ENCODE results near the gene DPP7. TPM values are rescaled to one million over a fixed set of nuclear protein-coding genes. Genes with fewer than 3 reads are reported as not detected.

DPP7 gene
- total and polyA plus RNA-seq, 2 experiments from 2014 or later: 206 to 544 TPM

DNA sequence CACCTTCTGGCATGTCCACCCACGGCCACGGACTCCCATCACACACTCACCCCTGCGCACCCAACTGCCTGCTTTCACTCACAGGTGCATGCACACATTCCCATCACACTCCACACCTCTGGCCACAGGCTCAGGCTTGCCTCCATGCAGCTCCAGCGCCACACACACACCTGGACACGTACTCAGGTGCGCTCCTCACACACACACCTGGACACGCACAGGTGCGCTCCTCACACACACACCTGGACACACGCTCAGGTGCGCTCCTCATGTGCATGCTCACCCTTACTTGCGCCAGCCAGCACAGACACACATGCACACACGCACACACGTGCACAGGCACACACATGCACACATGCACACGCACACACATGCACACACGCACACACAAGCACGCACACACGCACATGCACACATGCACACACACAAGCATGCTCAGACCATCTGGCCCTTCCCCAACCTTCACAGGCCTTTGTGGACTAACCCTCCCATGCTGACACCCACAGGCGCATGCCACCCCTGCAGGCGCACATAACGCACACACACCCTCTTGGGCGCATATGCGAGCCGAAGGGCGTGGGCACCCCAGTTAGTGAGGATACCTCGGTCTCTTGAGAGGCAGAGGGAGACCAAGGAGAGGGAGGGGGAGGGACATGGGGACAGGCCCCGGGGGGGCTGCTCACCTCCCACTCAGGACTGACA lies 32.7 kb upstream of the DPP7 start:
- no peaks in the 10 kb centered on the region for H3K9me2 ChIP-seq (replicated peaks; ENCODE audit: insufficient read depth)
- H3K27ac ChIP-seq: no peak overlapping the region
- H3K4me3 ChIP-seq: no peak overlapping the region
- no peak overlapping the region for H2AFZ ChIP-seq
- DNase-seq (ENCODE audit: low spot score): no peak
- no peak overlapping the region for H3K4me2 ChIP-seq
- 94% methylated on average over 24 of the region's 26 CpGs for WGBS (ENCODE audit: low lambda C conversion rate, missing lambda C conversion rate)
- H4K20me1 ChIP-seq (ENCODE audit: insufficient read depth, poor library complexity, severe bottlenecking): no peaks in the 10 kb centered on the region
- no peaks in the 10 kb centered on the region for H3K36me3 ChIP-seq (replicated peaks; ENCODE audit: insufficient read depth, low read depth)
- H3K9me3 ChIP-seq (ENCODE audit: low read depth): no peaks in the 10 kb centered on the region
- peaks cover 12% of the 10 kb centered on the region for H3K27me3 ChIP-seq
- no peaks in the 10 kb centered on the region for H3K79me2 ChIP-seq
- no peak for TF ChIP-seq EZH2phosphoT487 (IDR thresholded peaks at IDR 0.05; ENCODE audit: low read depth, severe bottlenecking, unreplicated experiment)
- TF ChIP-seq CTCF (IDR thresholded peaks at IDR 0.05; ENCODE audit: poor library complexity): no peak
- TF ChIP-seq EZH2 (IDR thresholded peaks at IDR 0.05; ENCODE audit: borderline replicate concordance): no peak
- no peaks in the 10 kb centered on the region for H3K4me1 ChIP-seq (ENCODE audit: insufficient read depth)

- Histone ChIP-seq H3K4me3 (no peak overlapping the region), H2AFZ (no peak overlapping the region), H3K9me2 (replicated peaks; ENCODE audit: insufficient read depth) (no peaks in the 10 kb centered on the region), H3K79me2 (no peaks in the 10 kb centered on the region), H3K4me2 (no peak overlapping the region), H3K27ac (no peak overlapping the region), H4K20me1 (ENCODE audit: insufficient read depth, poor library complexity, severe bottlenecking) (no peaks in the 10 kb centered on the region), H3K9me3 (ENCODE audit: low read depth) (no peaks in the 10 kb centered on the region), H3K36me3 (replicated peaks; ENCODE audit: insufficient read depth, low read depth) (no peaks in the 10 kb centered on the region), H3K27me3 (peaks cover 19% of the 10 kb centered on the region), H3K4me1 (ENCODE audit: insufficient read depth) (no peaks in the 10 kb centered on the region)
- WGBS (ENCODE audit: low lambda C conversion rate, missing lambda C conversion rate): 62% methylated on average over 8 of the region's 9 CpGs
- no peak for DNase-seq (ENCODE audit: low spot score)
- TF ChIP-seq CTCF (IDR thresholded peaks at IDR 0.05; ENCODE audit: poor library complexity) (no peak), EZH2phosphoT487 (IDR thresholded peaks at IDR 0.05; ENCODE audit: low read depth, severe bottlenecking, unreplicated experiment) (no peak), EZH2 (IDR thresholded peaks at IDR 0.05; ENCODE audit: borderline replicate concordance) (no peak)
Observed at GRCh38 chr9:137146527-137146918, 32.0 kb upstream of the DPP7 start.

- Histone ChIP-seq H3K4me2 (no peak overlapping the region), H3K27ac (no peak overlapping the region), H3K9me2 (replicated peaks; ENCODE audit: insufficient read depth) (no peaks in the 10 kb centered on the region), H3K4me1 (ENCODE audit: insufficient read depth) (no peaks in the 10 kb centered on the region), H3K27me3 (peaks cover 25% of the 10 kb centered on the region), H4K20me1 (ENCODE audit: insufficient read depth, poor library complexity, severe bottlenecking) (no peaks in the 10 kb centered on the region), H3K36me3 (replicated peaks; ENCODE audit: insufficient read depth, low read depth) (no peaks in the 10 kb centered on the region), H3K9me3 (ENCODE audit: low read depth) (no peaks in the 10 kb centered on the region), H3K4me3 (no peak overlapping the region), H2AFZ (no peak overlapping the region), H3K79me2 (no peaks in the 10 kb centered on the region)
- 54% methylated on average over 20 of the region's 49 CpGs for WGBS (ENCODE audit: low lambda C conversion rate, missing lambda C conversion rate)
- DNase-seq (ENCODE audit: low spot score): no peak
- TF ChIP-seq EZH2phosphoT487 (IDR thresholded peaks at IDR 0.05; ENCODE audit: low read depth, severe bottlenecking, unreplicated experiment): no peak
- no peak for TF ChIP-seq EZH2 (IDR thresholded peaks at IDR 0.05; ENCODE audit: borderline replicate concordance)
- TF ChIP-seq CTCF (IDR thresholded peaks at IDR 0.05; ENCODE audit: poor library complexity): no peak
Observed at GRCh38 chr9:137145731-137146526, 31.4 kb upstream of the DPP7 start.

Measured in hepatocyte (in vitro differentiated cells).